GM18861 (cell line): ENCODE measurements around the gene ATF6.

Experiments used
- ATAC-seq: cut with Tn5 transposase; IDR thresholded peaks from one replicate; pipeline ENCODE4 v1.9.1; 2021; ENCODE audit not compliant: unreplicated experiment

ATF6 gene

DNA sequence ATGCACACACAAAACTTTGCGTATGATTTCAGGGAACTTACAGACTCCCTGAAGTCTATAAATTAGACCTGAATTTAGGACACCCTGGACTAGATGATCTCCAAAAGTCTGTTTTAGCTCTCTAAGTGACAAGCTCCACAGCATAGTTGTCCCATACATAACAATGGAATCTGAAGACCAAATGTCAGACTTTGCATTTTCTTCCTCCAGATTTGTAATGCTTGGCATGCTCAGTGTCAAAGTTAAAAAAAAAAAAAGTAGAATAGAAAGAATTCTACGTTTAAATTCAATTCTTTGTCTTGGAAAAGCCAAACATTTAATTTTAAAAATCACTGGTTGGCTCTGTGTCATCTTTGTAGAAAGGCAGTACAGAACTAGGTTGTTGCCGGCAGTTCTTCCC, 190.8 kb downstream of the ATF6 start:
- ATAC-seq = no peak

DNA sequence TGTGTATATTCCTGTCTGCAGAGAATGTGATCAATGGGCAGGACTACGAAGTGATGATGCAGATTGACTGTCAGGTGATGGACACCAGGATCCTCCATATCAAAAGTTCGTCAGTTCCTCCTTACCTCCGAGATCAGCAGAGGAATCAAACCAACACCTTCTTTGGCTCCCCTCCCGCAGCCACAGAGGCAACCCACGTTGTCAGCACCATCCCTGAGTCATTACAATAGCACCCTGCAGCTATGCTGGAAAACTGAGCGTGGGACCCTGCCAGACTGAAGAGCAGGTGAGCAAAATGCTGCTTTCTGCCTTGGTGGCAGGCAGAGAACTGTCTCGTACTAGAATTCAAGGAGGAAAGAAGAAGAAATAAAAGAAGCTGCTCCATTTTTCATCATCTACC, 192.3 kb downstream of the ATF6 start:
- ATAC-seq = no peak

DNA sequence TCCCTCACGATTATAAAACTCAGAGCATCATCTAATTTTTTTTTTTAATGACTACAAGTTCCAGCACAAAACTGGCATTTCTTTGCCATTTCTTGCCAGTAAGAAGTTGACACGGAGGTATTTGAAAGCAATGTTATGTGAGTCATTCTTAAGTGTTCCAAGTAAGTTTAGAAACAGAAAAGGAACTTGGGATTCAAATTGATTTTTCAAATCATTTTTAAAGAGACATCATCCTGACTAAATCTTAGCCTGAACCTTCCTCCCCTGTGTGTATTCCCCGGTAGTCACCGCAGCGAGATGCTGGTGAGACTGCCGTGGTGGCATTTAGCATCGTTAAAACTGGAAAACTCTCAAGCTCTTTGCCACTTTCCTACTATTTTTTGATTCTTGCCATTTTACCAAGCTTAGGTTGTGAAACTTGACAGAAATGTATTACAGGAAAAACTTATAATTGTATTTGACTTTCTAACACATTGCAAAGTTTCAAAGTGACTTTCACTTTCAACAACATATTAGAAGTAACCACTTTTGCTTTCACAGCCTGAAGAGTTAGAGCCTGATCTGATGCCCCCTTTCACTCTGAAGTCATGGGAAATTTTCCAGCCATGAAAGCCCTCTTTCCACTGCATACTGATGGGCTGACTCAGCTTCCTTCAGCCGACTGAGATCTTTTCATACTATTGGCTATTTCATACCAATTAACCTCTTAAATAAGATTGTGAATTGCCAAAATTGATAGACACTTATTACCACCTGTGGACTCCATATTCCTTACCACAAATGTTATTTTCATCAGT, 196.2 kb downstream of the ATF6 start:
- peak; percentile 95 for ATAC-seq

DNA sequence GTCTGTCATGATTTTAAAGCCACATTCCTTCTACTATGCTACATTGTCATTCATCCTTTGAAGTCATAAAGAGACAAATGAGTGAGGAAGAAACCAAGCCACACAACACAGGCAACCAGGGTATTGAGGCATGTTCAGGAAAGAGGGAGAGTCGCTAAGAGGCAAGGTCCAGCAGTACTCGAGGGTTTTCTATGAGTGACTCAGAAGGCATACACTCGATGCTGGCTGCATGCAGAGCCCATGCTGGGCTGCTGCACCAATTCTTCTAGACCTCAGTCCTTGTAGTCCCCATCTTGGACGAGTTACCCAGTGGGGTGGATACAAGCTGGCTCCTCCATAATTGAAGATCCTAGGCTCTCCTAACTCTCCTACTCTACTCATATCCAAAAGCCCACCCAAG, 199.9 kb downstream of the ATF6 start:
- no peak for ATAC-seq

DNA sequence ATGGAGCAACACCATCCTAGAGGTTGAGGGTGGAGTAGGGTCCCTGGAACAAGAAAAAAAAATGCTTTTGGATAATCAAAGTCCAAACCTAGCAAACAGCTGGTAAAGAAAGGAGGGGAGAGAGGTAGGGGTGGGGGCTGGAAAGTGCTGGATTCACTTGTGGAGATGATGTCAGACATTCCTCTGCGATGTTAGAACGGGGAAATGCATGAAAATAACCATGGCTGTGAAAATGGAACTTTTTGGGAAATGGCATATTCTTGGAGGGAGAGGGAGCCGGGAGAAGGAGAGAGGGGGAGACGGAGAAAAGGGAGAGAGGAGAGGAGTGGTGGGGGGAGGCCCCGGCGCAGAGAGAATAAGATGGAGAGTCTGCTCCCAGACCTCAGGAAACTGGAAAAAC, 203.9 kb downstream of the ATF6 start:
- no peak for ATAC-seq

DNA sequence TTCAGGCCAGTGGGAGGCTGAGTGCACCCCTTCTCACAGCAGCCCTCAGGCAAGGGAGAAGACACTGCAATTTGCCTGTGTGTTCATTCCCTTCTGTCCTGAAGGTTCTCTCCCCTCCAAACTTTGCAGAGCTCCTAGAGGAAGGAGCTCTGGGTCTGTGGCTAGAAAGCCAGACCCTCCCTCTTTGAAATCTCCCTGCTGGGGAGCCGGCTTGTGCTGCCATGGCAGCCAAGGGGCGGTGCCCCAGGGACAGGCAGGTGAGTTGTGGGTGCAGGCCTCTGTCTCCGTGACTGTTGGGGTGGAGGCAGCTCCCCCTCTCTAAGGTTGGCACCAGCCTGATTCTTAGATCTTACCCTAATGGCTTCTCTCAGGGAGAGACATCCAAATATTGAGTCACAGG, 204.5 kb downstream of the ATF6 start:
- ATAC-seq = no peak

DNA sequence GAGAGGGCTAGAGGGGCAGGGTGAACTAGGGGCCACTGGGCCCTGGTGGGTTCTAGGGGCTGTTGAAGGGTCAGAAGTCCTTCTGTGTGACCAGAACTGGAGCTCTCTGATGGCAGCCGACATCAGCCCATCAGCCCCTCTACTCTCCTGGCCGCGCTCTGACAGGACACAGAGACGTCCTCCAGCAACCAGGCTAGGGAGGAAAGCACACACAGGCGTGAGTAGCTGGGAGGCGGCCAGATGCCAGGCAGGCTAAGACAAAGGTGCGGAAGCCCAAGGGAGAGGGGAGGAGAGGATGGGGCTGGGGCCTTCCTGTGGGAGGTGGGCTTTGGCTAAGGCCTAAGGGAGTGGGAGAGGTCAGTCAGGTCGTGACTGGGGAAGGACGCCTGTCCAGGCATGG, 206.7 kb downstream of the ATF6 start:
- ATAC-seq = no peak

DNA sequence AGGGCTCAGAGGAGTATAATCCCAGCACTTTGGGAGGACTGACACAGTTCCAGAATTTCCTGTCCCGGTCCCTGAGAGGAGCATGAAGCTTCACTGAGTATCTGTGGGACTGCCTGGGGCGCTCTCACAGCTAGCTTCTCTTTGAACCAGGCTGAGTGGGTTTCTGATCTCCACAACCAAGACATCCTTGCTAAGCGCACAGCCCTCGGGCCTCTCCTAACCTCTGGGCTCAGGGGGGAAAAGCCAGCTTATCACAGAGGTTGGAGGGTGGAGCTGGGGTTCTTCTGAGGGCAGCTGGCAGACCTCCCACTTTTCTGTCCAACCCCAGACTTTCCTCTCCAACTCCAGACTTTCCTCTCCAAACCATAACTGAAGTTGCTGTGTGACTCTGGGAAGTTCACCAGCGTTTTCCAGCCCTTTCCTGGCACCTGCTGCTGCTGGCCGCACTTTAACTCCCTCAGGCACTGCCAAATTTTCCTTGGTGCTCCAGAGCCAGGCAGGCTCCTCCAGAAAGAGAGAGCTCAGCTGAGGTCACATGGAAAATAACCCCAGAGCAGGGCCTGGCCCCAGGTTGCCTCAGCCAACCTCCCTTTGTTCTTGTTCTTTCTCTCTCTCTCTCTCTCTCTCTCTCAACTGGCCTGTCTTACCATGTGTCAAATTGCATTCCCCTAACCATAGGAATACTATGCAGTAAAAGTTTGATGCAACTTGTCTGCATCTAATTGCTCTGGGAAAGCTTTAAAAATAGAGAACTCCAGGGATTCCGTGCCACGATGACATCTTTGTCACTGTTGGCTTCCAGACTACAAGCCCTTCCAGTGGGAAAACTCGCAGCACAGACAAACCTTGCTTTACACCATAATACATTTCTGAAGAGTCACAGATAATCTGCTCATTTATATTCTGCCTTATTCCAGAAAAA, 208.1 kb downstream of the ATF6 start:
- ATAC-seq = no peak

DNA sequence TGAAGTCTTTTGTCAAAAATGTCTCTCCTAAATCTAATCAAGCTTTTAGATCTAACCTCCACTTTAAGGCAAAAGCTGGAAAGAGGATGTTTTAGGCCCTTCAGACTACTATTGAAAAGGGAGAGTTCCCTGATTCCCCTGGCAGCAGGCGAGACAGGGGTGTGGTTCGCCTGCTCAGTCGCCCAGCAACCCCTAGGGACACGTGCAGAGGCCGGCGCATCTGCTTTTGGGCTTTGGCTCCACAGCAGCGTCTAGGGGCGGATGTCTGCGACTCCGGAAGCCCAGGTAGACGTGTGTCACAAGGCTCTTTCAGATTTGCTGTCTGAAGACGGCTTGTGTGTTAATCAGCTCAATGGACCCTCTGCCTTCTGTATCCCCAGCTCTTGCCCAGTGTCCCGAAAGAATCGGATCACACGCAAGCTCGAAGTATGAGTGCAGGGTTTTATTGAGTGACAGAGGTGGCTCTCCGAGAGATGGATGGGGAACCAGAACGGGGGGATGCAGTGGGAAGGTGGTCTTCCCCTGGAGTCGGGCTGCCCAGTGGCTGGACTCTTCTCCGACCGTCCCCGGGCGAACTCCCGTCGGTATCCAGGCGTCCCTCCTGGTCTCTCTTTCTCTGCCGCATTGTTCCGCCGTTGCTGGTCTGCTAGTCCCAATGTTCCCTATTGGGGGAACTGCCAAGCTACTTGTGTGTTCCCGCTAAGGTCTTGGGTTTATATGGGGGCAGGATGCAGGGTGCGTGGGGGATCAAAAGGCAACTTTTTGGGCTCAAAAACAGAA, 212.1 kb downstream of the ATF6 start:
- no peak for ATAC-seq

DNA sequence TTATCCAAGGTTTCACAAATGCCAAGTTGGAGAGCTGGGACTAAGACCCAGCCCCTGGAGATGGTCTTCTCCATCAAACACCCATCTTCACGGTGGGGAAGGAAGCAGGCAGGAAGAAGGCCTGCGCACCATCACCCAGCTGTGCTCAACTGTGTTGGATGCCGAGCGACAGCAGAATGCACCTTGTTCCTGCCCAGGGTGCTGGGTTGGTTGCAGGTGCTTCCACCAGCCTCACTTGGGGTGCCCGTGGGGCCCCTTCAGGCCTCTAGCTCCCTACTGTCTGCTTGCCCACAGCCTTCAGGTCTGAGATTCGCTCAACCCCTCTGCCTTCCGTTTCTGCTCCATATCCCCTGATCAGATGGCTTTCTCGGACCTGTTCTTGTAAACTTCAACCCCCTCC, 215.0 kb downstream of the ATF6 start:
- ATAC-seq = no peak

DNA sequence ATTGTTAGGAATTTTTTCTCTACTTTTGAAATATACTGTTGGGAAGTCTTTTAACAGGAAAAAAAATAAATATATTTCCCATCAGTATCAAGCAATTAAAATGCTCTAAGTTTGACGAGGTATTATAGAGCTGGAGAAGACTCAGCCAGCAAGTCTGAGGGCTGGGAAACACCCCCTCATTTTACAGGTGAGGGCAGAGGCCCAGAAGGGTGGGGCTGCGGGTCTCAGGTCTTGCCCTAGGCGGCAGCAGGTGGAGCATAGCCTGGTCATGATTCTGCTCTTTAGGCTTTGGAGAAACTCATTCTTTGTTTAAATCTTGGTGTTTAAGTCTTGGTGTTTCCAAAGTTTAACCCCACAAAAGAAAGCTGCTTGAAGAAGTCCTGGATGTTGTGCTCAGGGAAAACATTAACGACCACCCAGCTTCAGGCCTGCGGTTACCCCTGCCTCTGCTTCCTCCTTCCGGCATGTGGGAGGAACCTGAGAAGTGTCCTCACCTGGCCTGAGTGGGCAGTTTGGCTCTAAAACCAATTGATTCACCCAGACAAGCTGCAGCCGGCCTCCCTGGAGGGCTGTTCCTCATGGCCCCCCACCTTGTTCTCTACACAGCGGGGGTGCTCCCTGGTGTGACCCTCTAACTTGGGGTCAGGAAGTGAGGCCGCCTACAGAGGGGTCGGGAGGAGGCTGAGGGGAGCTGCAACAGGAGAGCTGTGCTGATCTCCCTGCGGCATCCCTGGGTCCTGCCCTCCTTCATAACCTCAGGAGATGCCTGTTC, 215.8 kb downstream of the ATF6 start:
- no peak for ATAC-seq

DNA sequence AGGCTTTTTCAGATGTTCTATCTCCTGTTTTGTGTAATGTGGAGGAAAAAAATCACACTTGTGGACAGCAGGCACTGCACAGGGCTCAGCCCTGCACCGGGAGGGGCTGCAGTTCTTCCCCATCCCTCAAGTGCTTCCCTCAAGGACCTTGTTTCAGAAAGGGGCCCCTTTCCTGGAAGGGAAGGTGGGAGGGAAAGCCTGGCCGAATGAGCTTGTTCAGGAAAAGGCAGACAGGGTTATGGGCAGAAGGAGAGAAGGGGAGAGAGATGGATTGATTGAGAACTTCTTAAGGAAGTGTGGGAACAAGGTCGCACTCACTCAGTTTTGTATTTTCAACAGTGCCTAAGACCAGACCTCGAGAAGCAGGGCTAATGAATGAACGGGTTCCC, 216.4 kb downstream of the ATF6 start:
- no peak for ATAC-seq

DNA sequence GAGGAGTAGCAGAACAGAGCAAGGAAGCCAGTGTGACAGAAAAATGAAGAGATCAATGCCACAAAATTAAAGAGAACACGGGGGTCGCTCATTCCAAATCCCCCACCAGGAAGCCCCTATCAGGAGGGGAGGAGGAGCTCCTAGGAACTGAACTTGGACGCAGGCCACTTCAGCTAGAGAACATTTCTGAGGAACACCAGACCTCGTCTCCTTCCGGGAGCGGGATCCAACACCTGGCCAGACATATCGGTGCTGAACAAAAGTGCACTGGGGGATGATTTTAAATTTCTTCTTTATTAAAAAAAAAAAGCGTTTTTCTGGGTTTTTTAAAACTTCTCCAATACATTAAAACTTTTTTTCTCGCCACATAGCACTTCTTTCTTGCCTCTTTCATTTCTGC, 216.8 kb downstream of the ATF6 start:
- ATAC-seq = no peak

DNA sequence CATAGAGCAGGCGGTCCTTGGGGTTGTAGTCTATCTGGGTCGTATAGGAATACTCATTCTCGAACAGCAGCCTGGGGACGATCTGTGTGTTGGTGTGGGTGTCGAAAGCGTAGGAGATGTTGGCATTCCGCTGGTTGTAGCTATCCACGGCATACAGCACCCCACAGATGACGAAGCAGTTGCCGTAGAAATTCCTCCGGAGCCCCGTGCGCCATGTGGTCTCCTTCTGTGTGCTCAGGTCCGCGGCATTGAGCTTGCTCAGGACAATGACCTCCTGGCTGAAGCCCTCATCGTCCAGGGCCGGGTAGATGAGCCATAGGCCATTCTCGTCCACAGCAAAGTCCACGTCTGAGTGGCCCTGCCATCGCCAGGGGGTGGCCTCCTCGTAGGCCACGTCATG, 217.6 kb downstream of the ATF6 start:
- no peak for ATAC-seq

DNA sequence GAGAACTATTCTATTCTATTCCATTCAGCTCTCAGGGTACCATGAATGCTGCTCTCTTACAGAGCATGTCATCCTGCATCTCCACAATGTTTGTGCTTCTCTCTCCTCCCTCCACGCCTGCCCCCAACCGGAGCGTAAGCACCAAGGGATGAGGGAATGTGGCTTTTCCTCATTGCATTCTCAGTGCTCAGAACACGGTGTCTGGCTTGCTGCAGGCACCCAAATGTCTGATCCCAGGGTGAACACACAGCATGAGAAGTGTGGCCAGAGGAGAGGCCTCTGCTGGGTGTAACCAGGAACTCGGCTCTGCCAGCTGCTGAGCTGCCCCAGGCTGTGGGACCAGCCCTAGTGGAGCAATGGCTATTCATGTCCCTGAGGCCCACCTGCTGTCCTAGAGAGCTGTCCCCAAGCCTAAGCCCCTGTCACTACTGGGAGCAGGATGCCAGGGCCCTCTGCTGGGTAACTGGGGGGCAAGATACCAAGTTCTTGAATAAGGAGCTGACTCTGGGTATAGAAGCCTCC, 219.2 kb downstream of the ATF6 start:
- no peak for ATAC-seq

DNA sequence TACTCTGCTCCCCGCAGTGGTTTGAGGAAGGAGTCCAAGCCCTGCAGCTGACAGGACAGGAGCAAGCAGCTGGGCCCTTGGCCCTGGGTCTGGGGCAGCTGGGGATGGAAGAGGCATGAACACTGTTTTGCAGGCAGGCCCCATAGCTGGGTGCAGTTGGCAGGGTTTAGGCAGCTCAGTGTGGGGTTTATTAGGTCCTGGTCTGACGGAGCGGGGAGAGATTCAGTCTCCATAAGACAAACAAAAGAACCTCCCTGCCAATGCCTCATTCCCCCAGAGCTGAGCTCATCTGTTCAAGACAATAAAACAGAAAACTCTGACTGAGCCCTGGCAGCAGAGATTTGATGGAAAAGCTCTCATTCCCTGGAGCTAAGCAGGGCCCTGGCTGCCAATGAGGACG, 220.2 kb downstream of the ATF6 start:
- no peak for ATAC-seq

DNA sequence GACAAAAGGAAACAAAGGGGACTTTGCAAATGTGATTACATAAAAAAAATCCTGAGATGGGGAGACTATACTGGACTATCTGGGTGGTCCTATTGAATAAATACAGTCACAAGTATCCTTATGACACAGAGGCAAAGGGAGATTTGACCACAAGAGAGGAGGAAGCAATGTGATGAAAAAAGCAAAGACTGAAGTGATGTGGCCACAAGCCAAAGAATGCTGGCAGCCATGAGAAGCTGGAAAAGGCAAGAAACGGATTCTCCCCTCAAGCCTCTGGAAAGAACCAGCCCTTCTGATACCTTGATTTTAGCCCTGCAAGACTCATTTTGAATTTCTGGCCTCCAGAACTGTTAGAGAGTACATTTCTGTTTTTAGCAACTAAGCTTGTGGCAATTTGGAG, 221.2 kb downstream of the ATF6 start:
- no peak for ATAC-seq

DNA sequence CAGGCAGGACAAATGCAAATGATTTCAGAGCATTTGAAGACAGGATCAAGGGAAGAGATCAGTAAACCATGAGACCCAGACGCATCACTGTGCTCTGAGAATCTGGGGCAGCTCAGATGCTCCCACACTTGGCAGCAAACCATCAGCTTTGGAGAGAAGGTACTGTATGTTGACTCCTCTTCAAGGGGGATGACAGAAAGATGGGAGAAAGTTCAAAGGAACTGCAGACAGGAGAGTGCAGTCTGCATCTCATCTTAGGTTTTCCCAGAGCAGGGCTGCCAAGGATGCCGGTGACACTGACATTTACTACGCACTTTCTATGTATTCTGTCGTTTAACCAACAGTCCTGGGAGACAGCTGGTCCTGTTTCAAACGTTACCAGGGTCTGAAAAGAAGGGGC, 221.8 kb downstream of the ATF6 start:
- no peak for ATAC-seq

DNA sequence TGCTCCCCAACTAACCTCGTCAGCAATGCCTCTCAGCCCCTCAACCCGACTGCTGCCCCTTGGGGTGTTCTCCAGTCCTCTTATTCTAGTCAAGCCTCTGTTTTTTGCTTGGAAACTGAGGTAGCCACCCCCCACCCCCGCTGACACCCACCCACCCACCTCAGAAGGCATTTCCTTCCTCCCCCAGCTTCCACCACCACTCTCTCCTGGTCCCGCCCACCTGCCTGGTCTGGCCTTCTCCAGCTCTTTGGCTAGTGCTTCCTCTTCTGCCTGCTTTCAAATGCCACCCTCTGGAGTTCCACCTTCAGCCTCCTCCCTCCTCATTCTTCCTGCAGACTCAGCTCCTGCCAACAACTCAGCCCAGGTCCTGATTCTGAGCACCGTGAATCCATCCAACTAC, 222.3 kb downstream of the ATF6 start:
- ATAC-seq = no peak

DNA sequence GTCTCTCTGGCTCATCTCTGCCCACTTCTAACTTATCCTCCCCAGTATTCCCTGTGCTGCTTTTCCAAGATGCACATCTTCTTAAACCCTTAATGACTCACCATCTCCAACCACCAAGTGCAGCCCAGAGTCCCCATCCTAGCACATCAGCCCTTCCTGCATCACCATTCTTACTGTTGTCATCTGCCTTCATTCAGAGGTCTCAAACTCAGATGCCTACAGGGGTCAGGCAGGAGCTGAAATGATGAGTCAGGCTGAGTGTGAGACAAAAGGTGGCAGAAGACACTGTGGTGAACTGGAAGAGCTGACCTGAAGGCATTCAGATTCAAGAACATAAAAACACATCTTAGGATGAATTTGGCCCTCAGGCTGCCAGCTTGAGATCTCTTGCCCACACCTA, 223.0 kb downstream of the ATF6 start:
- ATAC-seq = no peak

DNA sequence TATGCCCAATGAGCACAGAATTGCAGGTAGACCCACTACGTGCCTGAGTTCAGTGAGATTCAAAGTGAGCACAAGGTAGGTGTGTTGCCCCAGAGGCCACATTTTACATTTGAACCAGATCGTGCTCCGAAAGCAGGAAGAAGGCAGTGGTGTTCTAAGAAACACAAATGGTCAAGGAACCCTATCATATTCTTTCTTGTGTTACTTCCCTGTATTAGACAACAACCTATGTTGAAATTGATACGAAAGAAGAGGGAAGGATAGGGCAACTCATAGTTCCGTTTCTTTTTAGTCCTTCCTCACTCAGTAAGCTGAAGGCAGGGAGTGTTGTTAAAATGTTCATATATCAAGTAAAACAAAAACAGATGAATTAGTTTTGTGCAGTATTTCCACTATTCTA, 223.7 kb downstream of the ATF6 start:
- ATAC-seq = no peak
